ENCODE measurements around the gene CLCN7.
"Not testable (repeated sequence)": the region's sequence is repeated elsewhere in the genome, so short reads cannot be mapped to it uniquely, and the experiment has no call there.

The CLCN7 gene

GRCh38 chr16:1443980-1444729 is 30.7 kb downstream of the CLCN7 start, which contains the start of gene CCDC154:
Gene CCDC154, minus strand, starts transcription at chr16:1444556. Its CDS starts 234 bp downstream, at chr16:1444322.
- no peak for DNase-seq

GRCh38 chr16:1443403-1443973 is 31.3 kb downstream of the CLCN7 start:
- DNase-seq: no peak

- no peak for DNase-seq
Measured at GRCh38 chr16:1442697-1443096, 32.1 kb downstream of the CLCN7 start.

GRCh38 chr16:1441391-1441829 is 33.4 kb downstream of the CLCN7 start:
- no peak for DNase-seq

- not testable (repeated sequence) for DNase-seq
Measured at GRCh38 chr16:1439699-1440074, 35.1 kb downstream of the CLCN7 start.

GRCh38 chr16:1439058-1439698 is 35.6 kb downstream of the CLCN7 start:
- no peak for DNase-seq

- DNase-seq: peak; percentile 54
Measured at GRCh38 chr16:1438229-1439057, 36.4 kb downstream of the CLCN7 start.

GRCh38 chr16:1437606-1438005 is 37.2 kb downstream of the CLCN7 start:
- DNase-seq: no peak

- DNase-seq: no peak
Measured at GRCh38 chr16:1436731-1437355, 38.0 kb downstream of the CLCN7 start.

GRCh38 chr16:1435921-1436697 is 38.7 kb downstream of the CLCN7 start:
- DNase-seq: no peak

- DNase-seq: no peak
Measured at GRCh38 chr16:1434644-1435592, 39.9 kb downstream of the CLCN7 start.

- peak; percentile 27 for DNase-seq
Measured at GRCh38 chr16:1433756-1434155, 41.1 kb downstream of the CLCN7 start.

- DNase-seq: no peak
Measured at GRCh38 chr16:1433263-1433560, 41.6 kb downstream of the CLCN7 start.

GRCh38 chr16:1432388-1433262 is 42.2 kb downstream of the CLCN7 start:
- DNase-seq: no peak

- DNase-seq: no peak
Measured at GRCh38 chr16:1431497-1432270, 43.1 kb downstream of the CLCN7 start.

- DNase-seq: peak; percentile 80
Measured at GRCh38 chr16:1430759-1431496, 43.9 kb downstream of the CLCN7 start, which contains the start of gene PERCC1. Gene PERCC1, plus strand, starts transcription at chr16:1431078. Its CDS starts 1,516 bp downstream, at chr16:1432594.

GRCh38 chr16:1430214-1430758 is 44.5 kb downstream of the CLCN7 start:
- DNase-seq: no peak

GRCh38 chr16:1429631-1430030 is 45.2 kb downstream of the CLCN7 start:
- DNase-seq: no peak

Data from NCI-H1092 treated with DMSO at 0.1 percent for 48 hours (cell line).